ENCODE results near the gene TMEM101.
"Not testable (repeated sequence)": the region's sequence is repeated elsewhere in the genome, so short reads cannot be mapped to it uniquely, and the experiment has no call there.

Gene TMEM101

DNA sequence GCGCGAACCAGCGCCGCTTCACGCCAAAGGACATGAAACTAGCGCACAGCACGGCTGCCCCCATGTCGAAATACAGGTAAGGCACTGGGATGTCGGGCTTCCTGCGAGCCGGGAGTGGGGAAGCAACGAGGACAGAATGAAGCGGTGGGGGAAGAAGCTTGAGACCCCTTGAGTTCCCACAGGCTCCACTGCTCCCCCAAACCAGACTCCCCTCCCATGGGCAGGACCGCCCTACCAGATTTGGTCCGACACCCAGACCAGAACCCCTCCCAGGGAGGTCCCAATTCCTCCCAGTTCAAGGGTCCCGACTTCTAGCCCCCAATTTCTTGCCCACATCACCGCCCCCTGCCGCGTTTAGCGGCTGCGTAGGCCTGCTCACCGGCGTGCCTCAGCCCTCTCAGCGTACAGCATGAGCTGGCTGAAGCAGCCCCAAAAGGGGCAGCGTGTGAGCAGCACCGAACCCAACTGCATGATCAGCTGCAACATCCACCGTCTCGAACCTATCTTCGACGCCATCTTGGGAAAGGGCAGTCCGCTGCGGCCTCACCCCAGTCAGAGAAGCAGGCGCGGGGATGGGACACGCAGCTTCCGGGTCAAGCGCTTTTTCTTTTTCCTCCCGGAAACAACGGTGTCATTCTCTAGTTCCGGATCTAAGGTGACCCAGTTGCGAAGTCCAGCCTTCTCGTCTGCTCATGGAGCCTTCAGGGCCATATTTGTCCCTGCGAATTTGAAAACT, at the start of gene TMEM101:
Gene TMEM101 (minus strand): TSS at position 527 of the 736 bp plus-strand sequence. CDS start 11 bp downstream, at position 516.
- H3K27ac Mint-ChIP-seq = peak within 1 kb of the TSS; percentile 73
- ATAC-seq (ENCODE audit: low read depth) = peak; percentile 100
- DNase-seq (ENCODE audit: low spot score in 2 of 2) = peak; percentile 76 to 83
- peak within 1 kb of the TSS; percentile 99 for H3K4me3 Mint-ChIP-seq
- no peaks in the 10 kb centered on the region for H3K27me3 Mint-ChIP-seq
- H3K9me3 Mint-ChIP-seq = no peaks in the 10 kb centered on the region
- peaks cover 9% of the 10 kb centered on the region for H3K4me1 Mint-ChIP-seq
- peaks cover 8% of the 10 kb centered on the region for H3K36me3 Mint-ChIP-seq

DNA sequence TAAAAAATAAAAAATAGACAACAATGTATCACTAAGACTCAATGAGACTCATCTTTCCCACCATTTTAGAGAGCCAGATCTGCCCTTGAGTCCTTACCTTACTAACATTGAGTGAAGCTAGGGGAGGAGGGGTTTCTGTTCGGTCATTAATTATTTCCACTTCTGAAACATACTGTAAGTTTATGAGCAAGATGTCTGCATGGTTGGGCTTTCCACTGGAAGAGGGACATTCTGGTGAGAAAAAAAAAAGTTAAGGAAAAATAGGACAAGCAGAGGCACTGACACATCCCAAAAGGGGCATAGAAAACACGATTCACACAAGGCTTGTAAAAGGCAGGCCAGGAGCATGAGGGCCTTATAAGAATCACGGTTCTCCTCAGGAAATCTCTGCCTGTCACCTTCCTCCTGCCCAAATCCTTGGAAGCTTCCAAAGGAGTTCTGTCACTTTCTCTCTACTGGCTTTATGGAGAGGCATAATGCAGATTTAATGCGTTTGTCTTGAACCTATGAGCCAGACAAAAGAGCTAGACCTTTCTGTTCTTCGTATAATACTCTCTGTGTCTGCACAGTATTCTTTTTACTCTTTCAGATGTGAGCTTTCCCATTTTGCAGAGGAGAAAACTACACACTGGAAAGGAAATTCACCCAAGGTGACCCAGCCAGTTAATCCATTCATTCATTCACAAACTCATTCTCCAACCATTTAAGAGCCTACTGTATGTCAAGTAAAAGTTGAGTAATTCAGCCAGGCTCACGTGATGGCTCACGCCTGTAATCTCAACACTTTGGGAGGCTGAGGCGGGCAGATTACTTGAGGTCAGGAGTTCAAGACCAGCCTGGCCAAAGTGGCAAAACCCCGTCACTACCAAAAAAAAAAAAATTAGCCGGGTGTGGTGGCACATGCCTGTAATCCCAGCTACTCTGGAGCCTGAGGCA, 49.2 kb upstream of the TMEM101 start:
- ATAC-seq (ENCODE audit: low read depth) = no peak
- no peak for DNase-seq (ENCODE audit: low spot score in 2 of 2)
- Mint-ChIP-seq H3K27me3 (no peaks in the 10 kb centered on the region), H3K9me3 (no peaks in the 10 kb centered on the region), H3K4me3 (no peak overlapping the region), H3K4me1 (peaks cover 28% of the 10 kb centered on the region), H3K36me3 (peaks cover 16% of the 10 kb centered on the region), H3K27ac (peak overlapping the region; percentile 31)

DNA sequence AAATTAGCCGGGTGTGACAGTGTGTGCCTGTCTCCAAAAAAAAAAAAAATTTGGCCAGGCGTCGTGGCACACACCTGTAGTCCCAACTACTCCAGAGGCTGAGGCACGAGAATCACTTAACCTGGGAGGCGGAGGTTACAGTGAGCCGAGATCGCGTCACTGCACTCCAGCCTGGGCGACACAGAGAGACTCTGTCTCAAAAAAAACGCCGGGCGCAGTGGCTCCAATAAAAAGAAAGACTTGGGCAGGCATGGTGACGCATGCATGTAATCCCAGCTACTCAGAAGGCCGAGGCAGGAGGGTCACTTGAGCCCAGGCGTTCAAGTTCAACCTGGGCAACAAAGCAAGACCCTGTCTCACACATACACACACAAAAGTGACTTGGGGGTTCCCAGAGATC, 48.1 kb upstream of the TMEM101 start:
- Mint-ChIP-seq H3K9me3 (no peaks in the 10 kb centered on the region), H3K27me3 (no peaks in the 10 kb centered on the region), H3K36me3 (peaks cover 21% of the 10 kb centered on the region), H3K4me1 (peaks cover 27% of the 10 kb centered on the region), H3K4me3 (no peak overlapping the region), H3K27ac (no peak overlapping the region)
- ATAC-seq (ENCODE audit: low read depth) = no peak
- no peak for DNase-seq (ENCODE audit: low spot score in 2 of 2)

DNA sequence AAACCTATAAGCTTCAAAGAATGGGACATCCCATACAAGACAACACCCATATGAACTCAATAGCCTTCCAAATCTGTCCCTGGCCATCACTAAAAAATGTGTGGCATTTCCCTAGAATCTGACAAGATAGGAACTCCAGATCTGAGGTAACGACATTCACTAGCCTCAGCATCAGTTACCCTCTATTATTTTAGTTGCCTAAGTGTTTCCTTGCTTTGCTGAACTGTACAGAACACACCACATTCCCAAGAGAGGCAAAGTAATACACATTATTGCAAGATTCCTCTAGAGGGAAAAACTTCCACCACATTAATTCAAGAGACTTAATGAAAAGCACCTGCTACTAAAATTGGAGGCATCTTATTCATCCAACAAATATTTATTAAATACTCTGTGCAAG, 46.7 kb upstream of the TMEM101 start:
- peak overlapping the region; percentile 57 for H3K27ac Mint-ChIP-seq
- H3K4me1 Mint-ChIP-seq = peaks cover 21% of the 10 kb centered on the region
- no peak overlapping the region for H3K4me3 Mint-ChIP-seq
- H3K27me3 Mint-ChIP-seq = no peaks in the 10 kb centered on the region
- DNase-seq (ENCODE audit: low spot score in 2 of 2) = no peak
- H3K9me3 Mint-ChIP-seq = no peaks in the 10 kb centered on the region
- ATAC-seq (ENCODE audit: low read depth) = no peak
- H3K36me3 Mint-ChIP-seq = peaks cover 21% of the 10 kb centered on the region

DNA sequence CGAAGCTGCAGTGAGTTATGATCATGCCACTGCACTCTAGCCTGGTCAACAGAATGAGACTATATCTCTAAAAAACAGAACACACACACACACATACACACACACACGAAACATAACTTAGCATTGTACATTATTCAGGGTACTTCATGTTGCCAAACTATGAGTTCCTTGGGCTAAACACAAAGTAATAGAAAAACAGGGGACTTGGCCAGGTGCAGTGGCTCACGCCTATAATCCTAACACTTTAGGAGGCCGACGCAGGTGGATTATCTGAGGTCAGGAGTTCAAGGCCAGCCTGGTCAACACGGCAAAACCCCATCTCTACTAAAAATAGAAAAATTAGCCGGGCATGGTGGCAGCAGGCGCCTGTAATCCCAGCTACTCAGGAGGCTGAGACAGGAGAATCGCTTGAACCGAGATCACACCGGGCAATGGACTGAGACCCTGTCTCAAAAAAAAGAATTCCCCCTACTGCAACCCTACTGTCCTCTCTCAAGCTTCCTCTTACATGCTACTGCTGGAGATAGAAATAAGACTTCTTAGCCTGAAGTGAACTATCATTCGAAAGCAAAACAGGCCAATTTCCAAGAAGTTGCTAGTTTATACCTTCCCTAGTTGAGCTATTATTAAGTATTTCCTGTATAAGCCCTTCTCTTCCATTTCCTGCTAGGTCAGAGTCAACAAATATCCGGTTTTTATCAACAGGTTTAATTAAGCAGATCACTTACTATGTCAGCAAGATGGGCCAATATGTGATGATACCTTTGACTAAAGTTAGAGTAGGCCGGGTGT, 44.5 kb upstream of the TMEM101 start:
- Mint-ChIP-seq H3K27me3 (no peaks in the 10 kb centered on the region), H3K4me3 (no peak overlapping the region), H3K36me3 (peaks cover 21% of the 10 kb centered on the region), H3K4me1 (peaks cover 14% of the 10 kb centered on the region), H3K27ac (no peak overlapping the region), H3K9me3 (no peaks in the 10 kb centered on the region)
- no peak for ATAC-seq (ENCODE audit: low read depth)
- DNase-seq (ENCODE audit: low spot score in 2 of 2) = no peak

DNA sequence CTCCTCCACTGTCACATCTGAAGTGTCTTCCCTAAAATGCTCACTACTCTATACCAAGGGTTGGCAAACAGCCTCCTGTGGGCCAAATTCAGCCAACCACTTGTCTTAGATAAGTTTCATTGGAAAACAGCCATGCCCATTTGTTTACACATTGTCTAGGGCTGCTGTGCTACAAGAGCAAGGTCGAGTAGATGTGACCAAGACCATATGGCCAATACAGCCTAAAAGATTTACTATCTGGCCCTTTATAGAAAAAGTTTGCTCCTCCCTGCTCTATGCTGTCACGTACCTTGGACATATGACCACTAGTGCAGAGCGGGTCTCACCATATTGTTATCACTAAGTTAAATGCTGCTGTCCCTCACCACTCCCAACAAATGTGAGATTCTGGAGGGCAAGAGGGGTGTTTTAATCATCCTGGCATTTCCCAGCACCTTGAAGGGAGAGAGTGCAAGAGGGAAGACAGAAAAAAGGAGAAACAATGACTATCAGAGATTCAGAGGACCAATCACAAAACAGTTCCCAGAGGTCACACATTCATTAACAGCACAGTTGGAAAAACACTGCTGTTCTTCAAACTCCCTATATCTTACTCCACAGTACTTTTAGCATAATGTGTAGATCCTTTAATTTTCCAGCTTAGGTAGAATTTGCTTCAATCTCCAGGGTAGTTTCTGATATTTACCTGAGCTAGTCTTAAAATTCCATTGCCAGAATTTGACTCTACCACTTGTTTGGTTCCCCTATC, 38.5 kb upstream of the TMEM101 start:
- Mint-ChIP-seq H3K4me1 (peaks cover 12% of the 10 kb centered on the region), H3K4me3 (no peak overlapping the region), H3K27me3 (no peaks in the 10 kb centered on the region), H3K9me3 (no peaks in the 10 kb centered on the region), H3K27ac (peak overlapping the region; percentile 32), H3K36me3 (peaks cover 14% of the 10 kb centered on the region)
- ATAC-seq (ENCODE audit: low read depth) (no peak), DNase-seq (ENCODE audit: low spot score in 2 of 2) (no peak)

DNA sequence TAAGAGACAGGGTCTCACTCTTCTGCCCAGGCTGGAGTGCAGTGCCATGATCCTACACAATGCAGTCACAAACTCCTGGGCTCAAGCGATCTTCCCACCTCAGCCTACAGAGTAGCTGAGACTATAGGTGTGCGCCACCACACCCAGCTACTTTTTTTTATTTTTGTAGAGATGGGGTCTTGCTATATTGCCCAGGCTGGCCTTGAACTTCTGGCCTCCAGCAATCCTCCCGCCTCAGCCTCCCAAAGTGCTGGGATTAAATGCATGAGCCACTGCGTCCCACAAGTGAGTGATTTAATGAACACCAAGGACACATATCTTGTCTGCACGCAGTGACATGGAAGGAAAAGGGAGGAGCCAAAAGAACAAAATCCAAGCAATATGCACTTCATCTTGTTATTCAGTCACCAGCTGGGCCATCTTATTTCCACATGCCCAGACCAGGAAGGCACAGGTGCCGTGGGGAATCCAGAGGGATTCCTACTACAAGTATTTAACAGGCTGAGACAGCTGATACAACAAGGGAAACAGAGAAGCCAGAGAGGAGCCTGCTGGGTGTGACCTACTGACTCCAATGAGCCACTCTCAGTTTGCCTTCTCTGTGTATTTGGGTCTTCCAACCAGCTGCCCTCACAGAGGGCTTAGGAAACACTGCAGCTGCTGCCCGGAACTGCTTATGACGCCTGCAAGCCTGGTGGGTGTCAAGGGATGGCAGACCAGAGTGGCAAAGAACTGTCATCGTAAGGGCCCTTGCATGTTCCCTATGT, 34.7 kb upstream of the TMEM101 start:
- Mint-ChIP-seq H3K4me3 (no peak overlapping the region), H3K27ac (no peak overlapping the region), H3K4me1 (peaks cover 12% of the 10 kb centered on the region), H3K9me3 (no peaks in the 10 kb centered on the region), H3K36me3 (peaks cover 18% of the 10 kb centered on the region), H3K27me3 (no peaks in the 10 kb centered on the region)
- no peak for DNase-seq (ENCODE audit: low spot score in 2 of 2)
- no peak for ATAC-seq (ENCODE audit: low read depth)

DNA sequence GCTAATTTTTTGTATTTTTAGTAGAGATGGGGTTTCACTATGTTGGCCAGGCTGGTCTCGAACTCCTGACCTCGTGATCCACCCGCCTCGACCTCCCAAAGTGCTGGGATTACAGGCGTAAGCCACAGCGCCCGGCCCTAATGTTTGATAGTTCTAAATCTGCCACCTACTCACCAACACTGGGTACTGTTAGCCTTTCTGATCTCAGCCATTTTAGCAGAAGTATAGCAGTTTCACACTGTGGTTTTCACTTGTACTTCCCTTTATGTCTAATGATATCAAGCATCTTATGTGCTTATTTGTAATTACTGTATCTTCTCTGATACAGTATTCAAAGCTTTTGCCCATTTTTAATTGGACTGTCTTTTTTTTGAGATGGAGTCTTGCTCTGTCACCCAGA, 32.1 kb upstream of the TMEM101 start:
- not testable (repeated sequence) for ATAC-seq (ENCODE audit: low read depth); H3K4me3 Mint-ChIP-seq; H3K27me3 Mint-ChIP-seq; DNase-seq (ENCODE audit: low spot score in 2 of 2); H3K36me3 Mint-ChIP-seq; H3K4me1 Mint-ChIP-seq; H3K27ac Mint-ChIP-seq; H3K9me3 Mint-ChIP-seq

DNA sequence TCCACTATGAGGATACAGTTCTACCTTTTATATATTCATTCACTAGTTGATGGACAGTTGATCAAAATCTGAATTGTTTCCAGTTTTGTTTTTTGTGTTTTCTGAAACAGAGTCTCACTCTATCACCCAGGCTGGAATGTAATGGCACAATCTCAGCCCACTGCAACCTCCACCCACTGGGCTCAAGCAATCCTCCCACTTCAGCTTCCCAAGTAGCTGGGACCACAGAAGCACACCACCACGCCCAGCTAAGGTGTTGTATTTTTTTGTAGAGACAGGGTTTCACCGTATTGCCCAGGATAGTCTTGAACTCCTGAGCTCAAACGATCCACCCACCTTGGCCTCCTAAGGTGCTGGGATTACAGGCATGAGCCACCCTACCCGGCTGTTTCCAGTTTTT, 30.7 kb upstream of the TMEM101 start:
- no peak for DNase-seq (ENCODE audit: low spot score in 2 of 2)
- Mint-ChIP-seq H3K4me1 (peaks cover 8% of the 10 kb centered on the region), H3K27ac (no peak overlapping the region), H3K27me3 (no peaks in the 10 kb centered on the region), H3K36me3 (peaks cover 7% of the 10 kb centered on the region), H3K9me3 (no peaks in the 10 kb centered on the region), H3K4me3 (no peak overlapping the region)
- no peak for ATAC-seq (ENCODE audit: low read depth)

DNA sequence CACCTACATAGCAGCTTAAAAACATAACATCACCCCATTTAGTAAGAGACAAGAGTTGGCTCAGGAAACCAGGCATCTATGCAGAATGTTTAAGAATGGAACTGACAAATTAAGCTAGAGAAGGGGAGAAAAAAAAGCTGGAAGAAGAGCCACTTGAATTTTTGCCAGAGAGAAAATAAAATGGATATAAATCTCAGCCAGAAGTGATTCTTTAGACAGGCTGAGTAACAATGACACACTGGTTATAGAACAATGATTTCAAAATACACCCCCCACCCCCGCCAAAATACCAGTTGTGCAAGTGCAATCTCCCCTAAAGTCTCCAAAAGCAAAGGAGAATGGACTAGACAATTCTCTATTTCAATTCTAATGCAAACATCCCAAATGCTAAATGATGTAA, 29.3 kb upstream of the TMEM101 start:
- no peaks in the 10 kb centered on the region for H3K9me3 Mint-ChIP-seq
- H3K27me3 Mint-ChIP-seq = no peaks in the 10 kb centered on the region
- peaks cover 10% of the 10 kb centered on the region for H3K4me1 Mint-ChIP-seq
- peaks cover 7% of the 10 kb centered on the region for H3K36me3 Mint-ChIP-seq
- ATAC-seq (ENCODE audit: low read depth) (no peak), DNase-seq (ENCODE audit: low spot score in 2 of 2) (no peak)
- H3K27ac Mint-ChIP-seq = no peak overlapping the region
- H3K4me3 Mint-ChIP-seq = no peak overlapping the region

DNA sequence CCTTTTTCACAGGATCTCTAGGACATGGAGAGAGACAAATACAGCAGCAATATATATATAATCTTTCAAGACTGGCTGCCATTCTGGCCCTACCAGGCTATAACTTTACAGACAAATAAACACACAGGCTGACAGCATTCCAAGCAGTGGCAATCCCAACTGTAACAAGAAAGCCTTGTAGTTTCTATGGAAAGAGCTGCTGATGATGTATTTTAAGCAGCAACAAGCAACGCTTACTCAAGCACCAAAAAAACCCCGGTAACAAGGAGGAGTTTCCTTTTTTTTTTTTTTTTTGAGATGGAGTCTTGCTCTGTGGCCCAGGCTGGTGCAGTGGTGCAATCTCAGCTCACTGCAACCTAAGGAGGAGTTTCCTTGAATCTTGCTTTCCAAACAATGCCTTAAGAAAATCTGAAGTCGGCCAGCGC, 28.5 kb upstream of the TMEM101 start:
- Mint-ChIP-seq H3K27ac (no peak overlapping the region), H3K36me3 (peaks cover 6% of the 10 kb centered on the region), H3K27me3 (no peaks in the 10 kb centered on the region), H3K9me3 (no peaks in the 10 kb centered on the region), H3K4me3 (no peak overlapping the region), H3K4me1 (peaks cover 10% of the 10 kb centered on the region)
- no peak for DNase-seq (ENCODE audit: low spot score in 2 of 2)
- ATAC-seq (ENCODE audit: low read depth) = no peak

DNA sequence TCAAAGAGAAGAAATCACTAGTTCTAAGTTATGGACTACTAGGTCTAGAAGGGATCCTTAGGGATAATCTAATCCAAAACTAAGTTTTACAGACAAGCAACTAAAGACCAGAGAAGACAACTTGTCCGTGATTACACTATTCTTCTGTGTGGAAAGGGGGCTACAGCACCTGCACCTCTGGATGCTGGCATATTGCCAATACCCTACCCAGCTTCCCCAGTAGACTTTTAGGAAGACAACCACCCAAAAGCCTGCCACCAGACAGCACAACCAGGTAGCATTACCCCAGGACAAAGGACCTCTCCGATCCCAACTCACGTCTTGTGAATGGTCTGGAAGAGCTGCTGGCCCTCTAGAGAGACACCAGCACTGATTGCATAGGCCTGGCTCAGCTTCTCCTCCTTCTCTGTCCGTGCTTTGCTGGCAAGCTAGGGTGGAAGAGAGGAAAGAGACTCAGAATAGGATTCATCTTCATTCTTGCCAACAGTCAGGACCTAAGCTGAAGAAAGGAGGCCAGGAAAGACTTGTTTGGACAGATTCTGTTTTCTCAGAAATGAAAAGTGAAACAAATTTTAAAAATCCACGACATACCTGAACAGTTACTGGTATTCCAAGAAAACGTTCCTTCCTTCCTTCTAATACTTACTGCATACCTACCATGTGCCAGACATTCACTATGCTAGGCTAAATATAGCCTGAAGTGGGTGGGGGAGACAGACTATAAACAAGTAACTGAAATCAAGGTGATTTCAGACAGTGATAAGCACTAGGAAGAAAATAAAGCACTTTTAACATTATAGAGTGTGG, 25.3 kb upstream of the TMEM101 start:
- H3K27me3 Mint-ChIP-seq = no peaks in the 10 kb centered on the region
- no peak overlapping the region for H3K4me3 Mint-ChIP-seq
- H3K27ac Mint-ChIP-seq = no peak overlapping the region
- ATAC-seq (ENCODE audit: low read depth) (no peak), DNase-seq (ENCODE audit: low spot score in 2 of 2) (no peak)
- H3K36me3 Mint-ChIP-seq = peaks cover 10% of the 10 kb centered on the region
- H3K4me1 Mint-ChIP-seq = peaks cover 10% of the 10 kb centered on the region
- H3K9me3 Mint-ChIP-seq = no peaks in the 10 kb centered on the region

Data from memory B cell (primary cell).